GM18861 (cell line): ENCODE results near the gene FHL1.
"Not testable (repeated sequence)": the region's sequence is repeated elsewhere in the genome, so short reads cannot be mapped to it uniquely, and the experiment has no call there.

Experiments used
- ATAC-seq: cut with Tn5 transposase; IDR thresholded peaks from one replicate; pipeline ENCODE4 v1.9.1; 2021; ENCODE audit not compliant: unreplicated experiment

FHL1 gene

DNA sequence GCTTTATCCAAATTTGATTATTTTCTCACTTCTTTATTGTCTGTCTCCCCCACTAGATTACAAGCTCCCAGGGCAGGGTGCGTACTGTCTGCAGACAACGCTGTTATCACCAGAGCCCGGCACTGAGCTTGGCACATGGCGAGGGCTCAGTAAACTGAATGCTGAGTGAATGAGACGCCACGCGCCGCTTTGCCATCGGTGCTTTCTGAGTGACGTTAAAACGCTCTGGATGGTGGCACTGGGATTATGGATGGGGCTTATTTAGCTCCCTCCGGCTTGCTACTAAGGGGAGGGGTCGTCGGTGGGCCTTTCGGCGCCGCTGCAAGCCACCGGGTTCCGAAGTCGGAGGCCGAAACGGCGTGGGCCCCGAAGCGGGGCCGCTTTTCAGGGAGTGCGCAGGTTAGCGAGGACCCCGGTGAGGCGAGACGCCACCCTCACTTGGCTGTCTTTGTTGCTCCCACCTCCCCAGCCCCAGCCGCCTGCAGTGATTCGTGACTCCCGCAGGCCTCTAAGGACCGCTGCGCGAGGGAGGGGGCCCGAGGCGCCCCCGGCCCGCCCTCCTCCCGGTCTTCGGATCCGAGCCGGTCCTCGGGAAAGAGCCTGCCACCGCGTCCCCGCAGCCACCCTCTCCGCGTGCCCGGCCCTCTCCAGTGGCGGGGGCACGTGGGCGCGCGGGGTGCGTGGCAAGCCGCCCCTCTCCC is 569 bp upstream of the FHL1 start:
- ATAC-seq: no peak

DNA sequence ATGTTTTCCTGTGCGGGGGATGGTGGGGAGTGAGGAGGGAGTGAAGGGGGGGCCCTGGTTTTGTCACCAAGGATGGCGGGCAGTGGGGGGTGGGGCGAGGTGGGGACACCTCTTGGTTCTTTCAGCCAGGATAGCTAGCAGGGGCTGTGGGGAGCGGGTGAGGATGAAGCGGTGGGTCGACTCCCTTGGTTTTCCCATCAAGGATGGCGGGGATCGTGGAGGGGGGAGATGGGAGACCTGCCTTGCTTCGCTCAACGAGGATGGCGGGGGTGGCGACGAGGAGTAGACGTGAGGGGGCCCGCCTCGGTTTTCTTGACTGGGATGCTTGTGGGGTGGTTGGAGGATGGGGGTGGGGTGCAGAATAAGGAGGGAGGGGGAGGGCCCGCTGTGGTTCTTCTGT is 643 bp downstream of the FHL1 start:
- ATAC-seq: no peak

DNA sequence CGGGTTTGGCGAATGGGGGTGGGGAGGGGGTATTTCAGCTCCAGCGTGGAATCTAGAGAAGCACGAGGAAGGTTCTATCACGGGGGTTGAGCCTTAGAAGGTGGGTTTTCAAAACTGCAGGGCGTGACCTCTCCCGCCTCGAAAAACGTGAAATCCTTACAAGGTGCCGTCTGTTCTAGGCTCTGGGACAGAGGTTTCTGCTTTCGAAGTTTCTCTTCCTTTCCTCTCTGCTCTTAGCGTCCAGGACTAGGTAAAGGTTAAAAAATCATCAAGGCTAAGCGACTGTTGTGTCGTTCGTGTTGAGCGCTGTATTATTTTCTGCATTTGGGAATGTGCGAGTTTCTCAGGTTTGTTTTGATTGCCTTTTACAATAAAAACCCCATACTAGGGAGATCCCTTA is 1.1 kb downstream of the FHL1 start:
- ATAC-seq: no peak

DNA sequence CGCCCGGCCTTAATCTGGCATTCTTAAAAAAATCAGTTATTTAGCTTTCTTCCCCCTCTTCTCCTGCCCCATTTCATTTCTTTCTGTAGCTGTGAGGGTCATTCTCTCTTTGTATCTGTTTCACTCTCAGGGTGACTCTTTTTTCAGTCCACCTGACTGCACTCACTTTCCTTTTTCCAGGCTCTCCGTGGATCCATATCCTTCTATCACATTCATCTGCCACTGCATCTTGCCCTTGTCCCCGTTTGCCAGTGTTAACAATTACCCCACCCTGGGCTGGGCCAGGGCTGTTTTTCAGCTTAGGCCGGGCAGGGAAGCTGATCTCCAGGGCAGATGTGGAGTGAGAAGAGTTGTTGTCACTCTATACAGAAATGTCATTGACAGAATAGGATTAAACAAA is 7.7 kb downstream of the FHL1 start:
- no peak for ATAC-seq

DNA sequence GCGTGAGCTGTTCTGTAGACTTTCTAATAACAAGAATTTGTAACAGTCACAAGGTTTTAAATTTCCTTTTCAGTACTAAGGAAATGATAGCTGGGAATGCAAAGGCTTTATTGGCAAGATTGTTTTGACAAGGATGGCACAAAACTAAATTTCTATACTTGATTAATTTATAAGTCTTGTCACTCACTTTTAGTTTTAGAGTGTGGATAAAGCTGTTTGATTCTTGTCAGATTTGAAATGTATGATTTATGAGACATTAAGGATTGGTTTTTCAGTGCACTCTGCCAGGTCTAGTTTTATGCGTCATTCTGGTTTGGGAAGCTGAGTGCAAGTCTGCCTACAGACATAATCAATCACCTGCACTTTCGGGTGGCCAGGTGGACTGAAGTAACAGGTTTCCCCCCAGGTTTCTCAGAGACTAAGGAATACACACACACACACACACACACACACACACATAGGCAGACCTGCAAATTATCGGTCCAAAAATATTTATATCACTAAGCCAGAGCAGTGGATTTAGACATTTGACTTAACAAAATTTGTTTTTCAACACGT is 9.3 kb downstream of the FHL1 start:
- no peak for ATAC-seq

DNA sequence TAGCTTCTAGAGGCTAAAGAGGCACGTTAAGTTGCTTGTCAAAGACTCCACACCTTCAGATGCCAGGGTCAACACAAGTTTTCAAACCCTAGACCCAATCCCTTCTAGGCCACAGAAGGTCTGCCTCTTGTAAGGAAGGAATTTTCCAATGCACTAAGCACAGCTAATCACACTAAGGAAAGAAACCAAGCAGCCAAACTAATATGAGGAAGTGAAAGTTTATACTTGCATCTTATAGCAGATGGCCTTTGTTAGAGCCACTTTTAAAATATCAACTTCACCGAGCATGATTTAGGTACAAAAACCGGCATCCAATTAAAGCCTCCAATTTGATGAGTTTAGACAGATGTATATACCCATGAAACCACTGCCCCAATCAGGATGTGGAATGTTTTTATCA is 9.9 kb downstream of the FHL1 start:
- ATAC-seq: no peak

DNA sequence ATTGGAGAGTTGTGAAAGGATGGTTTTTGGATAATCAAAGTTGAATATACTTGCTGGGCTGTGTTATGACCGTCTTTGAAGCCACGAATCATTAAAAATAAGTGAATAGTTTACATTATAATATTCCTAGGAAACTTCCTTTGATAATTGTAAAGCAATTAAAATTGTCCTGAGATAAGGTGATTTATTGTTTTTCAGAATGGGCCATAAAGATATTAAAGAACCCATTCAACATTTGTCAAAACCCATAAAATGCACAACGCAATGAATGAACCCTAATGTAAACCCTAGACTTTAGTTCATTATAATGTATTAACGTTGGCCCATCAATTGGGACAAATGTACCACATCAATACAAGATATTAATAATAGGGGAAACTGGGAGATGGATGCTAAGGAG is 11.4 kb downstream of the FHL1 start:
- no peak for ATAC-seq

DNA sequence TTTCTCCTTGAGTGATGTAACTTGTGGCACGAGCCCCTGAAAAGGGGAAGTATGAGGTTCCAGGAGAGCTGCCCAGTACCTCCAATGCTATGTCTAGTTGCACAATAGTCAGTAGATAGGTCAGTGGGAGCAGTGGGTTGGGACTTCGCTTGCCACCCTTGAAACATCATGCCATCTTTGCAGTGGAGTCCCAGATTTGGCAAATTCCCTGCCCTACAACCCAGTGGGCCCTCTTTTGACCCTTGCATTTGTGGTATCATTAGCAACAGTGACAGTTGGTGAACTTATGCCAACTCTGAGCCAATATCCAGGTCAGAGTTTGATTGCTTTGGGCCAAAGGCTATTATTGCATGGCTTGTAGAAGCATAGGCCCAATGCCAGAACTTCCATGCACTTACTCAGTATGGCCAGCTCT is 12.3 kb downstream of the FHL1 start:
- no peak for ATAC-seq

DNA sequence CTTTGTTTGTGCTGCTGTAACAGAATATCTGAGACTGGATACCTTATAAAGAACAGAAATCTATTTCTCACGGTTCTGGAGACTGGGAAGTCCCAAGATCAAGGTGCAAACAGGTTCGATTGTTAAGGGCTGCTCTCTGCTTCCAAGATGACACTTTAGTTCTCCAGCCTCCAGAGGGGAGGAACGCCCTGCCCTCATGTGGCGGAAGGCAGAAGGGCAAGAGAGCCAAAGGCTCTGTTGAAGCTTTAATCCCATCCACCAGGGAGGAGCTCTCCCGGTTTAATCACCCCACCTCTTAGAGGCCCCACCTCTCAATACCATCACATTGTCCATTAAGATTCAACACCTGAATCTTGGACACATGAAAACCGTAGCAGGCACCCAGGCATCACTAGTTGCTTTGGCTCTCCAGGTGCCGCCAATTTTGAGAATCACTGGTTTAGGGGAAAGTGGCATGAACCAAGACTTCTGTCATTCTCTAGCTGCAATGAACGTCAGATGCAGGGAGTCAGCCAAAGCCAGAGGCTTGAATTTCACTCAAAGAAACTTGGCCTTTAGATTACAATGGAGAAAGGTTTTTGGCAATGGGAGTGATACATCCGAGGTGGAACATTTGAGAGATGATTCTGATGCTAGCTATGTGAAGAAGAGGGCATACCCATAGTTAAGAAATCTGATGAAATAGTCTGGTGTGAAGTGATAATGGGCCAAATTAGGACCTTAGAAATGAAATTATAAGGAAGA is 15.7 kb downstream of the FHL1 start:
- ATAC-seq: peak; percentile 80

DNA sequence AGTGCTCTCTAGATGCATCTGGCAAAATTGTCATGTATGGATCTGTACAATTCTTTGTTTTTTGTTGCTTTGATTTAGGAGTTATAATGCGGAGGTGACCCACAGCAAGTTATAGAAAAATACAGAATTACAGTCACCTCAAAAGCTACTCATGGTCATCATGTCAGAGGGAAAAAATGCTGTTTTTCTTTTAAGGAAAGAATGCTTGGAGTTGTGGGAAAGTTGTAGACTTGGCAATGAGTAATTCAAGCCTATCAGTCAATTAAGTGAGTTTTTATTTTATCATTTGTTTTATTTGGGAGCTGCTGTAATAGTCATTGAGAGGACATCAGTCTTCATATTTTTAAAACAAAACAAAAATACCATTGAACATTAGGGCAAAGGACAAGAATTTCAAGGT is 16.4 kb downstream of the FHL1 start:
- ATAC-seq: no peak

DNA sequence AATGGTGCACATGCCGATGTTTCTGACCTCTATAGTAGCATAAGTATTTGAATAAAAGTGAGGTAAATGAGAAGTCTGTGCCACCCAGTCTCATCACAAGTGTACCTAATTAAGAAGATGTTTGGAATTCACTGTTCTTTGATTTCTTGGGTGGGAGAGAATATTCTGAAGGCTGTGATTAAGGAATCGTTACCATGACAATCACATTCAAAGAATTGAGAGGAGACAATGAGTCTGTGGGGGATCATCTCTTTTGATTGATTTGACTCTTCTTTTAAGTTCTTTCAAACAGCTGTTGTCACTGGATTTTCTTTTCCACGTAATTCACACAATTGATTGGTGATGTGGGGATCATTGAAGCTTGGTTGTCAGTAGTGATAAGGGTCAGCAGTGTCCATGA is 18.1 kb downstream of the FHL1 start:
- ATAC-seq: no peak

DNA sequence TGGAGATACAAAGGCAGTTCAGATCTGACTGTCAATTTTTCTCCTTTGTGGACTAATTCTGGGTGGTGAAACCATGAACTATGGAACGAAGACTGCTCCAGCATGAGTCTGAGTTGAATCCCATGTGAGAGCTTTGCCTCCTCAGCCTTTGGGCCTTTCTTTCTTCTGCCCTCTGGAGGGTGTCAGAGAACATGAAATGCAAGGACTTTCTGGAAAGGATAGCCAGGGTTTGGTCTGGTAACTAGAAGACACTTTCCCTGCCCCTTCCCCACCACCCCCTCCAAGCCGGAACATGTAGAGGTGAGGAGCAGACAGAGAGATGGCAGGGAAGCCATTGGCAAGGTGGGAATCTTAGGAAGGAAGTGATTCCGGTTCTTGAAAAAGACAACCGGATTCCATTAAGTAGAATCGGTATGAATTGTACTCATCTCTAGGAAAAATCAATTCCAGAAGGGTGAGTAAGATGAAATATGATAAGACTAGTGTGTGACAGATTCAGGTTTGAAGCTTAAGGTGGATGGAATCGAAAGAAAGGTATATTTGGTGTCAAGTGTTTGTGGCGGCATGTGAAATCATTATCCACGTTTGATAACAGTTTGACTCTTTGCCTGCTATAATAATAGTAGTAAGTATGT is 19.0 kb downstream of the FHL1 start:
- no peak for ATAC-seq

DNA sequence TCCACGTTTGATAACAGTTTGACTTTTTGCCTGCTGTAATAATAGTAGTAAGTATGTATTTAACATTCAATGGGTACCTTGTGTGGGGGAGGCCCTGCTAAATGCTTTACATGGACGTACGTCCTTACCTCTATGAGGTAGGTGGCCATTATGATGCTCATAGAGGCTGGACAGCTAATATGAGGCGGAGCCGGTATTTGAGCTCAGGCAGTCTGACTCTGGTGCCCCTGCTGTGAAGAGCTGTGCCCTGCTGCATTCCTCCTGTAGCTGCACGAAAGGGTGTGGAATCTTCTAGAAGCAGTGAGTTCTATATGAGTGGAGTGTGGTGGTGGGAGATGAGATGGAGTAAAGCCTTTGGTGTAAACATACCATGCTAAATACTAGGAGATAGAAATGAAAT is 20.7 kb downstream of the FHL1 start:
- not testable (repeated sequence) for ATAC-seq

DNA sequence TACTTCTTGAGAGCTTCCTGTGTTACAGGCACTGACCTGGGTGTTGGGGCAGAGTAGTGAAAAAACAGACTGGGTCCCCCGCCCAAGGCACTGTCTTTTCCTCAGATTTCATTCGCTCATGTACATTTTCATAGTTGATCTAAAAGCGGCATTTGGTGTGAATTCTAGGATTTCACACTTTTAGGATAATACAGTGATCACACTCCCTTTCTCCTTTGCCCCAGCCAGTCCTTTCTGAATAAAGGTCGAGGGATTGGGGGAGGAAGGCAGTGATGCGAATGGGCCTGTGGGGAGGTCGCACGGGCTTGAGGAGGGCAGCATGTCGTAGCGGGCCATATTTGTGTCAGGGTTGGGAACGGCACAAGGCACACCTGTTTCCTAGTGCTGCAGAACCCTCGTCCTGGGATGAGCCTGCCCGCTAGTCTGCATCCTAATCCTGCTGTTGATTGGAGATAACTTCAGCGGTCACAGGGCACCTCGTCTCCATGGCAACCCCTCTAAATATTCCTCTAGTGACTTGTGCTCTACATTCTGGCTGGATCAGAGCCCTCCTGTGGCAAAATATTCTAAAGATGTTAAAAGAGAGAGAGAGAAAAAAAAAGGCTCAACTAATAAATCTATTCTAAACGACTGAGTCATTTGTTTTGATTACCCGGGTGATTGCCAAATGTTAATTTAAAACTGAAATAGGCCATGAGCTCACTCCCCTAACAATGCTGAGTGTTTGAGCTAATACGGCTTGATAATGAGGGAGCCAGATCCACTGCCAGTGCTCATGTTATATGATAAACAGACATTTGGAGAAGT is 21.8 kb downstream of the FHL1 start:
- ATAC-seq: no peak

DNA sequence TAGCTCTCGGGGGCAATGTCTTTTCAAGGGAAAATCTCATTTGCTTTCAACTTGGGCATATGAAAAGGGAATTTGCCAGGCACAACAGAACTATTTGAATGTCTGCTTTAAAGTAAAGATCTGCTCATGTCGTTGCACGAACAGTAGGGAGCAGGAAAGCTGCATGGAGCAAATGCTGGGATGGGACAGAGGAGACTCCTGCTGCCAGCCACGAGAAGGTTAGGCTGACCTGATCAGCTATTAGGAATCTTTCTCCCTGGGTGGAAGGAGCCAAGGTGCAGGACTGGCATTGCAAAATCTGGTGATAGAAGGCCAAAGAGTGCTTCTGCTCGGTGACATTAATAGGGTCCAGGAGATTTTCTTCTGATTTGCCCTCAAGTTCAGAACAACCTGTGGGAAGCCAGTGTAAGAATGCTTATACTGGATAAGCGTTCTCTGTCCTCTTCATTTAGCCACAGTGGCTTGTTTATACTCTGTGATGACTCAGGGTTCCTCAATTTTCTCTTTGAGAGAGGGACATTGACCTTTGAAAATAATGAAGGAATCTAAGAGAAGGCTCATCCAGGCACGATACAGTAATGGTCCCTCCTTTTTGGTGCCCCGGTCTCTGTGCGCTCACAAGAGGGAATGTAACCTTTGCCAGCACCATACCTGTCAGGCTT is 22.9 kb downstream of the FHL1 start:
- ATAC-seq: no peak

DNA sequence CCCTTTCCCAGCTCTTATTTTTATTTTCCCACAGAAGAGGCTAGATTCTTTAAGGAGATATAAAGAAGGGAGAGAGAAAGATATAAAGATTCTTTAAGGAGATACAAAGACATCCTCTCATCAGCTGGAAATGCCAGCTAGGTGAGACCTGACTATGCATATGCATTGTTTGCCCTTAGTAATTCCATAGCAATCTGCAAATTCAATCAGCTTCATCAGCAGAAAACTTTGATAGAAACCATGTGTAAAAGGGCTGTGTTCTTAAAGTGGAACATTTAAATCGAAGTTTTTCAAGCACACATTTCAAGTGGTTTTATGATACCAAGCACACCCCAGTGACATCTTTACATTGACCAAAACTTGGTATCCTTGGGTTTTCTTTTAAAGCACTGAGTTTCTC is 24.1 kb downstream of the FHL1 start:
- ATAC-seq: no peak

DNA sequence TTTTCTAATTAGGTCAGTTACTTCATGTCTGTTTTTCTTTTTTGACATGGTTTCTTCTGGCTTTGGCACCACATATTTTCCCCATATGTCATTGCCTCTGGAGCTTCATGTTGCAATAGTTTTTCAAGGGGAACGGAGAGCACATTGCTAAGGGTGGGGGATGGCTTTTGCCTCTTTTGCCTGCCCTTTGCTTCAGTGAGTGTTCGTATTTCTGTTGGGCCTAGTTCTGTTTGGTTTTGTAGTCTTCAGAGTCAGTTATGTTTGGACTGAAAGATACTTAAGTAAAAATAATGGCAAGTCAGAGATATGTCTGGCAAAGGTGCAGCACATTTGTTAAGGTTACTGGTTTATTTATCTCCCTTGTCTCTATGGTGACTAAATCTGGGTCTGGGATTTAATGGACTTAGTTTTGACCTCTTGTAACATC is 29.1 kb downstream of the FHL1 start:
- no peak for ATAC-seq

DNA sequence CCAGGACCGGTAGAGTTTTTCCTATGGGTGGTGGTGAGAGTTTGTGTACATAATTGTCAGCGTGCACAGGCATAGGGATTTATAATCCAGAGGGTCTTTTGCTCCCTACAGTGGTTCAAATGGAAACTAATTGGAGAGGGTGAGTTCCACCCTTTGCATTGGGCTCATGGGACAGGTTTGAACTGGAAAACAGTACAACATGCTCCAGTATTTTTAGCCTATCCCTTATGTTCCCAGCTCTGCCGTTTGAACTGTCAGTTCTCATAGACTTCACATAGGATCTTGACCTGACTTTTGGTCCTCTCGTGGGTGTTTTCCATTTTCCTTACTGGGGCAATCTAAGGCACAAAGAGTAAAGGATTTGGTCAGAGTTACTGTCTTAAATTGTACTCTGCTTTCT is 31.8 kb downstream of the FHL1 start:
- no peak for ATAC-seq

DNA sequence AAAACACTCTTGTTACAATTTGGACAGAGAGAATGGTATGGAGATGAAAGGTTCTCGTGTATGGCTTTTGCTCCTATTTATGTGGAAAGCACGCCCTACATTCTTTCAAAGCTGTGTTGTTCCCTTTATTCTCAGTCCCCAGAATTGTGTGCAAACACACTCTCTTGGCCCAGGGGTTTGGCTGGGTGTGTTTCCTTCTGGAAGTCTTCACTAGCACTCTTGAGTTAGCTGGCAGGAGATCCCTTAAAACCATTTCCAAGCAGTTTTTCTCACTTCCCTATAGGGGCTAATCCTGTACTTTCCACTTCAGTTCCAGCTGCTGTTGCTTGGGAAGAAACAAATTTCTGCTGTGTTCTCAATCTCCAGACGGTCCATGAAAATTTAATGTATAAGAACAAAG is 35.1 kb downstream of the FHL1 start:
- ATAC-seq: no peak

DNA sequence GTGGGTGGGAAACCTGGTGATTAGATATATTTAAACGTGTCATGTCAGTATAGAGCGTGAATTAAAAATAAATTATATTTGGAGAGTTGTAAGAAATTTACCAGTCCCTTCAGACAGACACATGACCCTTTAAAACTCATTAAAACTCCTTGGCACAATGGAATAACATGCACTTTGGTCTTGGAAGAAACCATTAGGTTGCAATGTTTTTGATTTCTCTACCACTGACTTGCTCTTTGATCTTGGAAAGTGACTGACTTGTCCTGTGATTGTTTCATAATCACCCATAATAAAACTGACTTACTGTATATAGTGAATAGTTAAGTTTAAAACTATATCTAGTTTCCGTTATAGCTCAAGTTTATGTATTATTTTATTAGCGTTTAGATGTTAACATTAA is 35.8 kb downstream of the FHL1 start:
- ATAC-seq: no peak

DNA sequence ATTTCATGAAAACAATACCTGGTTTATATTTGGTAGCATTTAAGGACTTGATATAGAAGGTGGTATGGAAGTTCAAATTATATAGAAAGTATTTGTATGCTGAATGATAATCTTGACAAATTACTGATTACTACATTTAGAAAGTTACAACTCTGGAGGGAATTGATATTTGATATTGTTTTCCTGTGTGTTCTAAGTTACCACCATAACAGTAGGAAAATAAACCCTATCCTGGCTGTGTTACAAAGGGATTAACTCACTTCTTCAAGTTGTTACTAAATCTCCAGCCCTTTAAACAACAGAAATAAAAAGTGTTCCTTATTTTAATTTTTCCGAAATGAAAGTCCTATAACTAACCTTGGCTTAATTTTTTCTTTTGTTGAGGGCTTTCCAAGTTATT is 36.6 kb downstream of the FHL1 start:
- ATAC-seq: no peak
